ENCODE results near the gene WARS2.
"Not testable (repeated sequence)": the region's sequence is repeated elsewhere in the genome, so short reads cannot be mapped to it uniquely, and the experiment has no call there.

The WARS2 gene

DNA sequence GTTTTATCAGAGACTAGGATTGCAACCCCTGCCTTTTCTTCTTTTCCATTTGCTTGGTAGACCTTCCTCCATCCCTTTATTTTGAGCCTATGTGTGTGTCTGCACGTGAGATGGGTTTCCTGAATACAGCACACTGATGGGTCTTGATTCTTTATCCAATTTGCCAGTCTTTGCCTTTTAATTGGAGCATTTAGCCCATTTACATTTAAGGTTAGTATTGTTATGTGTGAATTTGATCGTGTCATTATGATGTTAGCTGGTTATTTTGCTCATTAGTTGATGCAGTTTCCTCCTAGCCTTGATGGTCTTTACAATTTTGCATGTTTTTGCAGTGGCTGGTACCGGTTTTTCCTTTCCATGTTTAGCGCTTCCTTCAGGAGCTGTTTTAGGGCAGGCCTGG is 14.6 kb upstream of the WARS2 start:
- not testable (repeated sequence) for H3K36me3 ChIP-seq (ENCODE audit: insufficient read depth, low read length); H3K4me1 ChIP-seq (ENCODE audit: insufficient read depth, low read length); H3K9me3 ChIP-seq (ENCODE audit: control insufficient read depth, insufficient read depth, low read length); H3K9ac ChIP-seq (ENCODE audit: low read depth, low read length)

DNA sequence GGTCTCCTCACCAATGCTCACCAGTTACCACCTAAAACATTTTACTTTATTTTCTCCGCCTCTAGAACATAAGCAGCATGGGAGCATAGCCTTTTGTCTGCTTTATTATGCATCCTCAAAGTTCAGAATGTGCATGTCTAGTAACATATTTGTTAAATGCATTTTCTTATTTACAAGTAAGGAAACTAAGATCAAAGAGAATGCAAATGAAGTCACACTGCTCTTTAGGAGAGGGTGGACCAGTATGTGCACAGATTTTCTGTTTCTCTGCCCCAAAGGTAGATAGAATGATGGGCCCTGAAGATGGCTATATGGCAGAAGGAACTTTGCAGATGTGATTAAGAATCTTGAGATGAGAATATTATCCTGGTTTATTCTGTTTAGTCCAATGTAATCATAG is 9.7 kb upstream of the WARS2 start:
- Histone ChIP-seq H3K4me1 (ENCODE audit: insufficient read depth, low read length) (no peaks in the 10 kb centered on the region; the same call in 1 of the 2 replicates), H3K9me3 (ENCODE audit: control insufficient read depth, insufficient read depth, low read length) (no peaks in the 10 kb centered on the region), H3K36me3 (ENCODE audit: insufficient read depth, low read length) (no peaks in the 10 kb centered on the region), H3K9ac (ENCODE audit: low read depth, low read length) (no peak overlapping the region)

DNA sequence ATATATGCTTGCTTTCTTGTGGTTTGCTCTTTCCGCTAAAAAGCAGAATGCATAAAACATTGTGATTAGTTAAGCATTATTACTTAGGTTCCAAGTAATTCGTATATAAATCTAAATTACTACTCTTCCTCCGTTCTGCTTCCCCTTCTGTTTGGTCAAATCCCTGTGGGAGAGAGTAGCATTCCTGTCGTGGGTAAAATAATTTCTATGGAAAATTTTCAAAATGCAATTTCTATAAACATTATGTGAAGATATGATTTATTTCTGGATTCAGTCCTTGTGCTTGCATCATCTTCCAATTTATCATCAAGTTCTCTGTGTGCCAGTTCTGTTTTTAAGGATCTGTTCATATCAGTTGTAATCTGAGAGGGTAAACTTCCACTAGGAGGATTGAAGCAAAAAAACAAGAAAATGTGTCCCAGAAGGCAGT is 7.2 kb upstream of the WARS2 start:
- H3K36me3 ChIP-seq (ENCODE audit: insufficient read depth, low read length), result no peaks in the 10 kb centered on the region
- H3K9ac ChIP-seq (ENCODE audit: low read depth, low read length), result no peak overlapping the region
- no peaks in the 10 kb centered on the region; the same call in 1 of the 2 replicates for H3K4me1 ChIP-seq (ENCODE audit: insufficient read depth, low read length)
- H3K9me3 ChIP-seq (ENCODE audit: control insufficient read depth, insufficient read depth, low read length), result no peaks in the 10 kb centered on the region

DNA sequence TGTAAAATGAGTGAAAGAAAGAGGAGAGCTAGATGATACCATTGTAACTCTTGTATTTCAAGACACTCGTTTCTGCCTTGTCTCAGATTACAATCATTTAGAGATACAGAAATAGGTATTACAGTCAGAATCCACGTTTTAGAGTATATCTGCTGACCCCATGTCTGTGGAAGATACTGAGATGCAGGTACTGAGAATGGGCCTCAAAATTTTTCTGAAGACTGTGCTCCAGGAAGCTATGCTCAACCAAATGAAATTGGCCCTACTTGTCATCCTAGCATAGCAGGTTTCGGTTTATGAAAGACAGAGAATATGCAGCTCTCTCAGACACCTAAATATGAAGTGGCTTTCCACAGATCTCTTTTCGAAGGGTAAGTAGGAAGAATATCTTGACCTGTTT is 6.0 kb upstream of the WARS2 start:
- H3K36me3 ChIP-seq (ENCODE audit: insufficient read depth, low read length), result no peaks in the 10 kb centered on the region
- H3K9me3 ChIP-seq (ENCODE audit: control insufficient read depth, insufficient read depth, low read length), result no peaks in the 10 kb centered on the region
- H3K9ac ChIP-seq (ENCODE audit: low read depth, low read length), result no peak overlapping the region
- peaks cover 2% of the 10 kb centered on the region for H3K4me1 ChIP-seq (ENCODE audit: insufficient read depth, low read length)

DNA sequence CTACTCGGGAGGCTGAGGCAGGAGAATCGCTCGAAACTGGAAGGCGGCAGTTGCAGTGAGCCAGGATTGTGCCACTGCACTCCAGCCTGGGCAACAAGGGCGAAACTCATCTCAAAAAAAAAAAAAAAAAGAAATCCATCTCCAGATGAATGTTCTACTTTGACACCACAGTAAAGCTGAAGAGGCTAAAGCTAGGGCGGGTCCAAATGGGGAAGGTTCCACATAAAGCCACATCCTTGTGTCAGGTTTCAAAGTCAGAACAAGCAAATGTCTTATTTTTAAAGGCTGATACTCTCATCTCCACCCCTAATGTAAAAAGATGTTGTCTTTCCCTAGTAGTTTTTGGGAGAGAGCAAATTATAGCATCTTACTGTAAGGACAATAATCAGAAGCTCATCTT is 4.4 kb upstream of the WARS2 start:
- Histone ChIP-seq H3K36me3 (ENCODE audit: insufficient read depth, low read length) (no peaks in the 10 kb centered on the region), H3K9ac (ENCODE audit: low read depth, low read length) (no peak overlapping the region), H3K9me3 (ENCODE audit: control insufficient read depth, insufficient read depth, low read length) (no peaks in the 10 kb centered on the region), H3K4me1 (ENCODE audit: insufficient read depth, low read length) (peaks cover 6% of the 10 kb centered on the region)

DNA sequence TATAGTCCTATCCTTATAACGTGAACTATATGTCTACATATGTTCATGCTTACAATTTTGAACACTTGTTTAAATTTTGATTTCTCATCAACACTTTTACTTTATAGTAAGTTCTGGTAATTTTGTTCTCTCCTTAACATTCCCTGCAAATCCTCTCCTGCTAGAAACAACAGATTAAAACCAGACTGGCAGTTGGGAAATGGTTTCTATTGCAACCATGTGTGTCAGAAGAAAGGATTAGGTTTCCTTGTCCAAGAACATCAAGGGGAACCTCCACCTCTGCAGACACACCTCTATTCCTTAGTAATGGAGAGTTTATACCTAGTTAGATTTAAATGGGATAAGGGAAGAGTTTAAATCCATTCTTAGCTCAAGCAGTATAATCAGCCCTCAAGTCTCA is 3.3 kb upstream of the WARS2 start:
- H3K4me1 ChIP-seq (ENCODE audit: insufficient read depth, low read length), result peaks cover 11% of the 10 kb centered on the region
- H3K36me3 ChIP-seq (ENCODE audit: insufficient read depth, low read length), result no peaks in the 10 kb centered on the region
- no peak overlapping the region for H3K9ac ChIP-seq (ENCODE audit: low read depth, low read length)
- H3K9me3 ChIP-seq (ENCODE audit: control insufficient read depth, insufficient read depth, low read length), result no peaks in the 10 kb centered on the region

DNA sequence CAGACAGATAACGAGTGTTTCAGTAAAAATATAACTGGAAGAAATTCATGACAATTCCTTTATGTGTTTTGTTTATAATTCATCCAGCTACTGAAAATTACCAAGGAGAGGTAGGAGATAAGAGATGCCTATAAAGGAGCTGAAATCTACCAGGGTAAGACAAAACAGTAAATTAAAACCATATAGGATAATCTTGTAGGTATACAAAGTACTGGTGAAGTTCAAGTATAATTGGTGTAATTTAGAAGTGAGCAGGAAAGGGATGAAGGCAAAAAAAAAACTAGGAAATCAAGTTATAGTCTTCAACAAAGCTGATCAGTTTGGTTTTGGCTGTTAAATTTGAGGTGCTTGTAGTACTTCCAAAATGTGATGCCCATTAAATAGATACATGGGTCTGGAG is 1.2 kb upstream of the WARS2 start:
- Histone ChIP-seq H3K9me3 (ENCODE audit: control insufficient read depth, insufficient read depth, low read length) (no peaks in the 10 kb centered on the region), H3K9ac (ENCODE audit: low read depth, low read length) (no peak overlapping the region), H3K36me3 (ENCODE audit: insufficient read depth, low read length) (no peaks in the 10 kb centered on the region), H3K4me1 (ENCODE audit: insufficient read depth, low read length) (peaks cover 11% of the 10 kb centered on the region)

DNA sequence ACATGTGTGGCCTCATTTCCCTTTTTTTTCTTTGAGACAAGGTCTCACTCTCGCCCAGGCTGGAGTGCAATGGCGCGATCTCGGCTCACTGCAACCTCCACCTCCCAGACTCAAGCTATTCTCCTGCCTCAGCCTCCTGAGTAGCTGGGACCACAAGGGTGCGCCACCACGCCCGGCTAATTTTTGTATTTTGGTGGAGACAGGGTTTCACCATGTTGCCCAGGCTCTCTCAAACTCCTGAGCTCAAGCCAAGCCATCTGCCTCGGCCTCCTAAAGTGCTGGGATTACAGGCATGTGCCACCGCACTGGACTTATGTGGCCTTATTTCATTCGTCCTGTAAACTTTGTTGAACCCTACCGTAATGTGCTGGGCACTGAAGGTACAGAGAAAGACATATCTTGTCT is 569 bp upstream of the WARS2 start:
- H3K4me1 ChIP-seq (ENCODE audit: insufficient read depth, low read length), result peaks cover 11% of the 10 kb centered on the region
- H3K9ac ChIP-seq (ENCODE audit: low read depth, low read length), result peak overlapping the region; percentile 67
- H3K9me3 ChIP-seq (ENCODE audit: control insufficient read depth, insufficient read depth, low read length), result no peaks in the 10 kb centered on the region

DNA sequence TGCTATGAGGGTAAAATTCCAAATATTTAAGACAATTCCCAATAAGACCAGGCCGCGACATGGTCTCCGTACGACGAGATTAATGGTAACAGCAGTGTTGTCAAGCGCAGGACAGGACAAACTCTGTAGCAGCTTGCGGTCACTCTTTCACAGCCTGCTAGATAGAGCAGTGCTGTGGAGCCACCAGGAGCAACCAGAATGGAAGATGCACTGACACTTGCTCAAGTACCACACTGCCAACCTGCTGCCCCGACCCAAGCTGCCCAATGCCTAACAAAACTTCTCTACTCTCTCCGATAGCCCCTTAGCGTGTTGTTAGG is 636 bp downstream of the WARS2 start:
- Histone ChIP-seq H3K36me3 (ENCODE audit: insufficient read depth, low read length) (no peaks in the 10 kb centered on the region), H3K9me3 (ENCODE audit: control insufficient read depth, insufficient read depth, low read length) (no peaks in the 10 kb centered on the region), H3K4me1 (ENCODE audit: insufficient read depth, low read length) (peaks cover 11% of the 10 kb centered on the region), H3K9ac (ENCODE audit: low read depth, low read length) (peak overlapping the region; percentile 67; the same call in 1 of the 2 replicates)

More for the DNA sequence above, 569 bp upstream of the WARS2 start:
- no peaks in the 10 kb centered on the region for H3K36me3 ChIP-seq (ENCODE audit: insufficient read depth, low read length)

DNA sequence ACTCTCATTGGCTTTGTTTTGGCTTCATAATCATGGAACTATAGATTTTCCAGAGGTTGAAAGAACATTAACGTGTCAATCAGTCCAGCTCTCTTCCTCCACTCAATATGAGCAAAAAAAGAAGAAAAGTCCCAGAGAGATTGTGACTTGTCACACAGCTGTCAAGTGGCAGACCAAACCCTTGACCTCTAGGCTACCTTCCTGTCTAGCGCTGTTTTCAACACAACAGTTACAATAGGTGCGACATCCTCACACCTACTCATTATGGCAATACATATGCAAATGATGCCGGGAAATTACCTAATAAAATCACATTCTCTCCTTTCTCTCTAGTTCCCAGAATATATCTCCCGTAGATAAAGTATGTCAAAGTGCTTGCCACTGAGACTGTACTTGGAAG is 1.1 kb downstream of the WARS2 start:
- H3K9ac ChIP-seq (ENCODE audit: low read depth, low read length), result peak overlapping the region; percentile 67; the same call in 1 of the 2 replicates
- H3K36me3 ChIP-seq (ENCODE audit: insufficient read depth, low read length), result no peaks in the 10 kb centered on the region
- H3K9me3 ChIP-seq (ENCODE audit: control insufficient read depth, insufficient read depth, low read length), result no peaks in the 10 kb centered on the region
- peaks cover 11% of the 10 kb centered on the region for H3K4me1 ChIP-seq (ENCODE audit: insufficient read depth, low read length)

DNA sequence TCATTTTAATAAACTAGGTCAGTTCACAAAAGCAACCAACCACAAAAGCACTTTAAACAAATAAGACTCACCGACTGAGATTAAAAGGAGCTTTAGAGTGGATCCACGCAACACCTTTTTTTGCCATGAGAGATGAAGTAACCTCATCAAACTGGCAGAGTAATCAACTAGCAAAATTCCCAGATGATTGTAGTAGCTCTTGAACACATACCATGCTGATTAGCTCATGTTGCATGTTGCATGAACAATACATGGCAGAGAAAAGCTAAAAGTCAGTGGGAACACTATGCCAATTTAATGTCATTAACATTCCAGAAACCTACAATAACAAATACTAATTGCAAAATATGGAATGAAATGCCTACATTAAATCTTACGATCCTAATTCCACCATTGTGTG is 4.1 kb downstream of the WARS2 start:
- Histone ChIP-seq H3K9ac (ENCODE audit: low read depth, low read length) (no peak overlapping the region), H3K36me3 (ENCODE audit: insufficient read depth, low read length) (no peaks in the 10 kb centered on the region), H3K9me3 (ENCODE audit: control insufficient read depth, insufficient read depth, low read length) (no peaks in the 10 kb centered on the region; the same call in 1 of the 2 replicates), H3K4me1 (ENCODE audit: insufficient read depth, low read length) (peaks cover 8% of the 10 kb centered on the region)

DNA sequence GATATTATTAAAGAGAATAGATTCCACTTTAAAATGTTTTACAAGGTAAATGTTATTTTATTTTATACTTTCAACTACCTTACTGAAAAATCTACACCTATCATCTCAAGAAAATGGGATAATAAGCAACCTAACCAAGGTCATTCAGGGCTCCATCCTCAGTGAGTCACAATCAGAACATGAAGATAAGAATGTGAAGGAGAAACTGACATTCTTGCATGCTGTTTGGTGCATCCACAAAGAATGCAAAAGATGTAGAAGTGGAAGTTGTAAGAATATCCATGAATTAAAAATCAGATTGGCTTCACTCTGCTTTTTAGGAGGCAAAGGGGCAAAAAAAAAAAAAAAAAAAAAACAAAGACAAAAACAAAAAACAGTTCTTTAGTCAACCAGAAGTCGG is 6.5 kb downstream of the WARS2 start:
- H3K36me3 ChIP-seq (ENCODE audit: insufficient read depth, low read length), result no peaks in the 10 kb centered on the region; the same call in 1 of the 2 replicates
- H3K4me1 ChIP-seq (ENCODE audit: insufficient read depth, low read length), result no peaks in the 10 kb centered on the region; the same call in 1 of the 2 replicates
- H3K9ac ChIP-seq (ENCODE audit: low read depth, low read length), result no peak overlapping the region
- H3K9me3 ChIP-seq (ENCODE audit: control insufficient read depth, insufficient read depth, low read length), result no peaks in the 10 kb centered on the region; the same call in 1 of the 2 replicates

DNA sequence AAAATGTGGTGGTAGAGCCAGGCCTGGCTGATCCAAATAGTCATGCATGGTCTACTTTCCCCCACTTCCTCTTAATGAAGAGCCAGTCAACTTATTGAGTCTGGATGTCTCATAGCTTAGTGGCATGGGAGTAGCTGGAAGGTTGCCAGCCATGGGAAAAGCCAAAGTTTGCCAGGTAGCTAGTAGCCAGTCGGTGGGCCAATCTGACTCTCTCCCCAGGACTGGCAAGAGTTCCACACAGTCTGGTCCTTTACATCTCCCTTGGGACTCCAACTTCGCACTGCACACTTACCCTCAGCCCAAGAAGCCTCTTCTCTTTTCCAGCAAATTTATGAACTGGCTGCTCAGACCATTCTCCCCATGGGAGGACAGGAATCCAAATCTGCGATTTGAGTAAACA is 8.3 kb downstream of the WARS2 start:
- H3K9ac ChIP-seq (ENCODE audit: low read depth, low read length), result no peak overlapping the region
- H3K36me3 ChIP-seq (ENCODE audit: insufficient read depth, low read length), result no peaks in the 10 kb centered on the region; the same call in 1 of the 2 replicates
- no peaks in the 10 kb centered on the region; the same call in 1 of the 2 replicates for H3K9me3 ChIP-seq (ENCODE audit: control insufficient read depth, insufficient read depth, low read length)
- H3K4me1 ChIP-seq (ENCODE audit: insufficient read depth, low read length), result no peaks in the 10 kb centered on the region; the same call in 1 of the 2 replicates

DNA sequence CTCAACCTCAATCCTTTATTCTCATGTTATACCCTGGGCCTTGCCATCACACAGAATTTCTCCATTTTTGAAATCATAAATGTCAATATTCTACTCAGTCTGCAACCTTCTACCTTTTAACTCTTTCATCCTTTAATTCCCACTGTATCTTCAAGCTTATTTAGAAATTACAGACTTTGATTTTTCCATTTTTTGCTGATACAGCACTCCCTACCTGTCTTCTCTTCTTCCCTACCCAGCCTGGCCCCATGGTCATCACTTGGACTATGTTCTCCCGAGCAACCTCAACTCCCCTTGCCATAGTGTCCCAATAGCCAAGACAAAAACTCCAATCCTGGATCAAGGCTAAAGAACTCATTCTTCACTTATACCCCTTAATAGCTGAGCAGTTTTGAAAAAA is 14.6 kb downstream of the WARS2 start:
- Histone ChIP-seq H3K36me3 (ENCODE audit: insufficient read depth, low read length) (no peaks in the 10 kb centered on the region; the same call in 1 of the 2 replicates), H3K9me3 (ENCODE audit: control insufficient read depth, insufficient read depth, low read length) (no peaks in the 10 kb centered on the region), H3K4me1 (ENCODE audit: insufficient read depth, low read length) (no peaks in the 10 kb centered on the region), H3K9ac (ENCODE audit: low read depth, low read length) (no peak overlapping the region)

DNA sequence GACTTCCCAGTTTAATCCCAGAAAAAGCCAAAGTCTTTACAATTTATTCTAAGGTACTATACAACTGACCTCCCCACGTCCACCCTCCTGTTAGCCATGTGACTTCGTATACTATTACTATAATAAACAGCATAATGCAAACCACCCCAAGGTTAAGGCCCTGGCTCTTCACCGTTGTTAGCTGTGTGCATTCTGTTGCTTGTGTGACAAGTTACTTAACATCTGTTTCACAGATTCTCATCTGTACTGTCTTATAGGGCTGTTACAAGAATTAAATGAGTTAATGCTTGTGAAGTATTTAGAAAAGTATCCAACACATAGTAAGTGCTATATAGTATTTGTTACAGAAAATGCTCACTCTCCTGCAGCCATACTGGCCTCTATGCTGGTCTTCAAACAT is 15.7 kb downstream of the WARS2 start:
- Histone ChIP-seq H3K9ac (ENCODE audit: low read depth, low read length) (no peak overlapping the region), H3K4me1 (ENCODE audit: insufficient read depth, low read length) (no peaks in the 10 kb centered on the region), H3K36me3 (ENCODE audit: insufficient read depth, low read length) (no peaks in the 10 kb centered on the region; the same call in 1 of the 2 replicates), H3K9me3 (ENCODE audit: control insufficient read depth, insufficient read depth, low read length) (no peaks in the 10 kb centered on the region; the same call in 1 of the 2 replicates)

DNA sequence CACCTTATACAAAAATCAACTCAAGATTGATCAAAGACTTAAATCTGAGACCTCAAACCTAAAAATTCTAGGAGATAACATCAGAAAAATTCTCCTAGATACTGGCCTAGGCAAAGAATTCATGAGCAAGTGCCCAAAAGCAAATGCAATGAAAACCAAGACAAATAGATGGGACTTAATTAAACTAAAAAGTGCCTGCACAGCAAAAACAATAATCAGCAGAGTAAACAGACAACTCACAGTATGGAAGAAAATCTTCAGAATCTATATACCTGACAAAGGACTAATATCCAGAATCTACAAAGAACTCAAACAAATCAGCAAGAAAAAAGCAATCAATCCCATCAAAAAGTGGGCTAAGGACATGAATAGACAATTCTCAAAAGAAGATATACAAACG is 18.6 kb downstream of the WARS2 start:
- not testable (repeated sequence) for H3K36me3 ChIP-seq (ENCODE audit: insufficient read depth, low read length); H3K4me1 ChIP-seq (ENCODE audit: insufficient read depth, low read length); H3K9ac ChIP-seq (ENCODE audit: low read depth, low read length); H3K9me3 ChIP-seq (ENCODE audit: control insufficient read depth, insufficient read depth, low read length)
